Prostate gland (tissue), 2 donors: Measurements from ENCODE around the gene IL2. TPM values are rescaled to one million over a fixed set of nuclear protein-coding genes. Genes with fewer than 3 reads are reported as not detected.

Source experiments
- DNase-seq: peaks from one replicate; pipeline ENCODE4 v3.0.0-alpha.2; 2019; ENCODE audit warnings: low spot score
- H3K27ac ChIP-seq, 2 donors: fragments of 200-600 bp; sonication (generic); 2 replicates each; pipeline ENCODE4 v1.5.1; 2017 to 2019
- H3K27me3 ChIP-seq: fragments of 200-600 bp; sonication (generic); replicated peaks from 2 replicates; pipeline ENCODE4 v1.5.1; 2019; ENCODE audit not compliant: insufficient read depth
- H3K36me3 ChIP-seq, 2 donors: fragments of 200-600 bp; sonication (generic); 1 replicate in 1 of 2; 2 replicates in 1 of 2; pipeline versions ENCODE4 v1.5.1 to v1.8.1; 2017 to 2019
- H3K4me1 ChIP-seq: fragments of 200-600 bp; sonication (generic); replicated peaks from 2 replicates; pipeline ENCODE4 v1.5.1; 2019
- H3K4me3 ChIP-seq, 2 donors: fragments of 200-600 bp; sonication (generic); 2 replicates each; pipeline ENCODE4 v1.5.1; 2017 to 2019
- H3K9me3 ChIP-seq: fragments of 200-600 bp; sonication (generic); 2 replicates; pipeline ENCODE4 v1.5.1; 2017
- POLR2A ChIP-seq: fragments of 450-650 bp; IDR thresholded peaks from one replicate; pipeline ENCODE4 v1.6.1; 2016; ENCODE audit warnings: antibody characterized with exemption, mild to moderate bottlenecking
- POLR2AphosphoS5 ChIP-seq: sonication (generic); formaldehyde crosslinking; IDR thresholded peaks from one replicate; pipeline ENCODE4 v1.6.1; 2017; ENCODE audit warnings: antibody characterized with exemption
- WGBS: methylation state at CpG from one replicate; pipeline ENCODE4 v1.1.5; 2018; 5-methylcytosine and 5-hydroxymethylcytosine counted together
- intact Hi-C: fragments of 100-400 bp; cut with DNase I; formaldehyde crosslinking; loops from one replicate; pipeline ENCODE4 v1.14.2; 2022
- total RNA-seq, 2 donors: library from RNA; depleted of rRNA; stranded (reverse); fragments of >200 nt; gene quantifications; one replicate each; pipeline ENCODE4 v1.1.0, GENCODE V29; 2016
- TF ChIP-seq, protein P1 (sequence below), 4 experiments: fragments of 200-600 bp in 2 of 4; fragments of 450-650 bp in 2 of 4; sonication (generic) in 2 of 4; IDR thresholded peaks; 1 replicate in 3 of 4; 2 replicates in 1 of 4; pipeline ENCODE4 v1.5.1; 2016 to 2019; ENCODE audit warnings: antibody characterized with exemption in 4 of 4, mild to moderate bottlenecking in 2 of 4, moderate library complexity in 2 of 4

Gene IL2
- total RNA-seq, result not detected

DNA sequence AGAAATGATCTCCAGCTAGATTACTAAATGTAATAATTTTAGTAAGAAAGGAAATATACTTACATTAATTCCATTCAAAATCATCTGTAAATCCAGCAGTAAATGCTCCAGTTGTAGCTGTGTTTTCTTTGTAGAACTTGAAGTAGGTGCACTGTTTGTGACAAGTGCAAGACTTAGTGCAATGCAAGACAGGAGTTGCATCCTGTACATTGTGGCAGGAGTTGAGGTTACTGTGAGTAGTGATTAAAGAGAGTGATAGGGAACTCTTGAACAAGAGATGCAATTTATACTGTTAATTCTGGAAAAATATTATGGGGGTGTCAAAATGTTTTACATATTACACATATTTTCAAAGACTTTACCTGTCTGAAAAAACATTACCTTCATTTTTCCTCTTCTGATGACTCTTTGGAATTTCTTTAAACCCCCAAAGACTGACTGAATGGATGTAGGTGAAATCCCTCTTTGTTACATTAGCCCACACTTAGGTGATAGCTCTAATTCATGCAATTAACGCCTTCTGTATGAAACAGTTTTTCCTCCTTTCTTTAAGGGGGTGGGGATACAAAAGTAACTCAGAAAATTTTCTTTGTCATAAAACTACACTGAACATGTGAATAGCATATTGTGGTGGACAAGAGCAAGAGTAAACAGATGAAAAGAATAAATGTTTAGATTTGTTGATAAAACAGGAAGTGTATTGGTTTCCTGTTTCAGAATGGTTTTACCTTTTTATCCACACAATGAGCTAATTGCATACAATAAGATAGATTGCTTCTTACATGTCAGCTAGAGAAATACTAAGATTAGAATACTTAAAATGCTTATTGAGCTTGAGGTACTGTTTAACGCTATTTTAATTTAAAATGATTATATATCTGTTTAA lies at the start of gene IL2:
IL2 (minus strand) TSS at position 495 of the 886 bp plus-strand sequence; CDS start at position 210, 285 bp downstream.
- Histone ChIP-seq H3K36me3 (no peaks in the 10 kb centered on the region), H3K4me3 (no peak within 1 kb of the TSS), H3K9me3 (no peaks in the 10 kb centered on the region), H3K27me3 (no peaks in the 10 kb centered on the region), H3K4me1 (no peaks in the 10 kb centered on the region), H3K27ac (no peak within 1 kb of the TSS)
- TF ChIP-seq POLR2AphosphoS5, result no peak
- TF ChIP-seq, protein P1, sequence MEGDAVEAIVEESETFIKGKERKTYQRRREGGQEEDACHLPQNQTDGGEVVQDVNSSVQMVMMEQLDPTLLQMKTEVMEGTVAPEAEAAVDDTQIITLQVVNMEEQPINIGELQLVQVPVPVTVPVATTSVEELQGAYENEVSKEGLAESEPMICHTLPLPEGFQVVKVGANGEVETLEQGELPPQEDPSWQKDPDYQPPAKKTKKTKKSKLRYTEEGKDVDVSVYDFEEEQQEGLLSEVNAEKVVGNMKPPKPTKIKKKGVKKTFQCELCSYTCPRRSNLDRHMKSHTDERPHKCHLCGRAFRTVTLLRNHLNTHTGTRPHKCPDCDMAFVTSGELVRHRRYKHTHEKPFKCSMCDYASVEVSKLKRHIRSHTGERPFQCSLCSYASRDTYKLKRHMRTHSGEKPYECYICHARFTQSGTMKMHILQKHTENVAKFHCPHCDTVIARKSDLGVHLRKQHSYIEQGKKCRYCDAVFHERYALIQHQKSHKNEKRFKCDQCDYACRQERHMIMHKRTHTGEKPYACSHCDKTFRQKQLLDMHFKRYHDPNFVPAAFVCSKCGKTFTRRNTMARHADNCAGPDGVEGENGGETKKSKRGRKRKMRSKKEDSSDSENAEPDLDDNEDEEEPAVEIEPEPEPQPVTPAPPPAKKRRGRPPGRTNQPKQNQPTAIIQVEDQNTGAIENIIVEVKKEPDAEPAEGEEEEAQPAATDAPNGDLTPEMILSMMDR (IDR thresholded peaks at IDR 0.05), result no peak
- no peak for TF ChIP-seq POLR2A
- intact Hi-C loops, result no loop called here
- WGBS, result 73% methylated on average over 2 of the region's 2 CpGs
- no peak for DNase-seq

DNA sequence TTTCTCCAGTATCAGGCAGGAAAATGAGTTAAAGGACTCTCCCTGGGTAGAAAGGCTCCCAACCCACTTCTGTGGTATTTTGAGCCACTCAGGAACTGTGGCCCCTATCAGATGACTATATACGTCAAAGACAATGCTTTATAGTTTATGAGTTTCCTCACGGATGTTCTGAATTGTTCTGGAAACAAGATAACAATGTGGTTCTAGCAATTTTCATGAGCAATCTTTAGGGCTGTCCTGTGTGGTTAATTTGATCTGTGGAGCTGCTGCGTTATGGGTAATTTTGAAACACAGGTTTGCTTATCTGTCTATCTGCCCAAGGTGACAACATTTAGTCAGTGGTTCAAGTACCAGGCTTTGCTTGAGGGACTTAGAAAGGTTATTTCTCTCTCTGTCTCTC lies 46.7 kb upstream of the IL2 start:
- Histone ChIP-seq H3K36me3 (no peaks in the 10 kb centered on the region), H3K27me3 (no peaks in the 10 kb centered on the region), H3K27ac (no peak overlapping the region), H3K4me1 (no peaks in the 10 kb centered on the region), H3K9me3 (no peaks in the 10 kb centered on the region), H3K4me3 (no peak overlapping the region)
- TF ChIP-seq POLR2A (no peak), POLR2AphosphoS5 (no peak)
- TF ChIP-seq, protein P1 (IDR thresholded peaks at IDR 0.05), result no peak
- WGBS, result 11% methylated on average over 3 of the region's 3 CpGs
- no peak for DNase-seq
- intact Hi-C loops, result no loop called here

DNA sequence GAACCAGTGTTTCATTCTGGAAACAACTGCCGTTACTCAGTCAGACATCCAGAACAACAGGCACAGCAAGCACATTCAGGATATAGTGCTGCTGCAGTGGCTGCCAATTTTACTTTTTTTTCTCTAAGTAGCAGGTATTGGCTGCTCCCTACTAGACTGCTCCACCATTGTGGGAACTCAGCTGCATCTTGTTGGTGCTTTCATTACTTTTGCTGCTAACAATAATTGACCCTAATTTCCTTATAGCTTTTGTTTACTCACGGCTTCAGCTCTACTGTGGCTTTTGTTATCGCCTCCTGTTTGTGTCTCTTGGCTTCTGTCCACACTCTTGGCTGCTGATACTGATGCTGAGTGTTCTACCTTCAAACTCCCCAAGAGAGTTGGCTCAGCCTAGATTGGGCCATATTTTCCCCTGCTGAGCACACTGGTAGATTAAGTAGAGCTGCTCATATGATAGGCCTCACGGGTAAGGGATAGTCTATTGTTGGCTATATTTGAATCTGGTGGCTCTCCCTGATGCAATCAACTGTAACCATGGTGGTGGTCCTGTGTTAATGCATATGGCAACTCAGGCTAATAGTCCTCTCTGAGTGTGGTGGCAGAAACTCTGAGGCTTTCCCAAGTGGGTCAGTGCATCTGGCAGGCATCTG lies 44.5 kb upstream of the IL2 start:
- H3K27ac ChIP-seq, result no peak overlapping the region
- no peaks in the 10 kb centered on the region for H3K4me1 ChIP-seq
- H3K27me3 ChIP-seq, result no peaks in the 10 kb centered on the region
- H3K4me3 ChIP-seq, result no peak overlapping the region
- H3K9me3 ChIP-seq, result no peaks in the 10 kb centered on the region
- DNase-seq, result no peak
- TF ChIP-seq, protein P1 (IDR thresholded peaks at IDR 0.05), result no peak
- TF ChIP-seq POLR2A (no peak), POLR2AphosphoS5 (no peak)
- intact Hi-C loops, result no loop called here
- H3K36me3 ChIP-seq, result no peaks in the 10 kb centered on the region
- 28% methylated on average over 4 of the region's 4 CpGs for WGBS

DNA sequence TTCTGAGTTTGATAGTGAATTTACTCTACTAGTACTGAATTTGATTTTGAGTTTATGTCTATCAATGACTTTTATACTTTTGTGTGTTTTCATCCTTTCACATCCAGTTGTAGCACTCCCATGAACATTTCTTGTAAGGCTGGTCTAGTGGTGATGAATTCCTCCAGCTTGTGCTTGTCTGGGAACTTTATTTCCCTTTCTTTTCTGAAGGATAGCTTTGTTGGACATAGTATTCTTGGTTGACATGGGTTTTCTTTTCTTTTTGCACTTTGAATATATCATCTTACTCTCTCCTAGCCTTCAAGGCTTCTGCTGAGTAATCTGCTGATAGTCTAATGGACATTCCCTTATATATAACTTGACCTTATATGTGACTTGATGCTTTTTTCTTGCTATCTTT lies 32.5 kb upstream of the IL2 start:
- TF ChIP-seq, protein P1 (IDR thresholded peaks at IDR 0.05), result no peak
- no peak for TF ChIP-seq POLR2AphosphoS5
- TF ChIP-seq POLR2A, result no peak
- no peak for DNase-seq
- Histone ChIP-seq H3K4me1 (no peaks in the 10 kb centered on the region), H3K9me3 (no peaks in the 10 kb centered on the region), H3K4me3 (no peak overlapping the region), H3K36me3 (no peaks in the 10 kb centered on the region), H3K27me3 (no peaks in the 10 kb centered on the region), H3K27ac (no peak overlapping the region)
- intact Hi-C loops, result no loop called here
